Renal cortical epithelial cell (primary cell): ENCODE measurements around the gene SCNN1G. TPM values are rescaled to one million over a fixed set of nuclear protein-coding genes. Genes with fewer than 3 reads are reported as not detected.
A peak's percentile ranks its signal among the peaks of the same experiment; 100 is the strongest.
"Not testable (repeated sequence)": the region's sequence is repeated elsewhere in the genome, so short reads cannot be mapped to it uniquely, and the experiment has no call there.

Experiments
- DNase-seq: peaks from one replicate; pipeline ENCODE4 v3.0.0-alpha.2; 2011; ENCODE audit warnings: low read depth
- total RNA-seq: library from RNA; depleted of rRNA; stranded (reverse); fragments of >200 nt; gene quantifications from 2 replicates; pipeline ENCODE4 v1.2.3, GENCODE V29; 2014

The SCNN1G gene, protein sequence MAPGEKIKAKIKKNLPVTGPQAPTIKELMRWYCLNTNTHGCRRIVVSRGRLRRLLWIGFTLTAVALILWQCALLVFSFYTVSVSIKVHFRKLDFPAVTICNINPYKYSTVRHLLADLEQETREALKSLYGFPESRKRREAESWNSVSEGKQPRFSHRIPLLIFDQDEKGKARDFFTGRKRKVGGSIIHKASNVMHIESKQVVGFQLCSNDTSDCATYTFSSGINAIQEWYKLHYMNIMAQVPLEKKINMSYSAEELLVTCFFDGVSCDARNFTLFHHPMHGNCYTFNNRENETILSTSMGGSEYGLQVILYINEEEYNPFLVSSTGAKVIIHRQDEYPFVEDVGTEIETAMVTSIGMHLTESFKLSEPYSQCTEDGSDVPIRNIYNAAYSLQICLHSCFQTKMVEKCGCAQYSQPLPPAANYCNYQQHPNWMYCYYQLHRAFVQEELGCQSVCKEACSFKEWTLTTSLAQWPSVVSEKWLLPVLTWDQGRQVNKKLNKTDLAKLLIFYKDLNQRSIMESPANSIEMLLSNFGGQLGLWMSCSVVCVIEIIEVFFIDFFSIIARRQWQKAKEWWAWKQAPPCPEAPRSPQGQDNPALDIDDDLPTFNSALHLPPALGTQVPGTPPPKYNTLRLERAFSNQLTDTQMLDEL
- total RNA-seq = 0.17 TPM in 1 of 2 replicates, not detected in the other

DNA sequence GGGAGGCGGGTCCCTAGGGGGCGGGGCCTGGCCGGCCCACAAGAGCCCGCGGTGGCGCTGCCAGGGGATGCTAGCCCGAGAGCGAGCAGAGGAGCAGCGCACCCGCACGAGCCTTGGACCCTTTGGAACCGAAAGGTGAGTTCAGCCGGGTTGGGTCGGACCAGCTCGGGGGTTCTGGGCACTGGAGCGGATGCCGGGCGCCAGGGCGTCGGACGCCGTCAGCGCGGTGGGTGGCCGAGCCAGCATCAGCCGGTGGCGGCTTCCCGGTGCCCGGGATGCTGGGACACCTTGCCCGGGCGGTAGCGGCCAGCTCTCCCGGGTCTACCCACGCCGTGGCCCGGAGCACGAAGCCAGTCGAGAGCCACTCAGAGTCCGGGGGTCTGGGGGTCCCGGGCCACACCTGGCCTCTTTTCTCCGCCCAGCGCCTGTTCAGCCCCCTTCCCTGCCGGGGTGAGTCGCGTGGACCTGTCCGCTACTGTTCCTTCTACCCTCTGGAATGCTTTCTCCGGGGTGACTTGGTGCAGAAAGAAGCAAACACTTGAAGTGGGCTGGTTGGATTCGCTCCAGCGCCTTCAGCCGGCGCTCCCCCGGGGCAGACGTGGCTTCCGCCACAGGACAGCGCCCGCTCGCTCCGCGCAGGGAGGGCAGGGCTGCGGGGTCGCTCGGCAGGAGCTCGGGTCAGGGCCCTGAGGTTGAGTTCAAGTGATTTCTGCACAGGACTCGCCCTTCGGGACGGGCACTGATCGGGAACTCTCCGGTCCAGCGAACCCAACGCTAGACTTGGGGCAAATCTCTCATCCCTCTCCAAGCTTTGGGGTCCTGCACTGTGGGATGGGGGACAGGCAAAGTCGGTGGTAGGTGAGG, at the start of gene SCNN1G:
Gene SCNN1G (plus strand): TSS at position 67 of the 864 bp plus-strand sequence. CDS start 3,527 bp downstream, outside the sequence.
- peak; percentile 15 for DNase-seq

GRCh38 chr16:23132775-23133463, 49.6 kb upstream of the SCNN1G start:
- DNase-seq = no peak

DNA sequence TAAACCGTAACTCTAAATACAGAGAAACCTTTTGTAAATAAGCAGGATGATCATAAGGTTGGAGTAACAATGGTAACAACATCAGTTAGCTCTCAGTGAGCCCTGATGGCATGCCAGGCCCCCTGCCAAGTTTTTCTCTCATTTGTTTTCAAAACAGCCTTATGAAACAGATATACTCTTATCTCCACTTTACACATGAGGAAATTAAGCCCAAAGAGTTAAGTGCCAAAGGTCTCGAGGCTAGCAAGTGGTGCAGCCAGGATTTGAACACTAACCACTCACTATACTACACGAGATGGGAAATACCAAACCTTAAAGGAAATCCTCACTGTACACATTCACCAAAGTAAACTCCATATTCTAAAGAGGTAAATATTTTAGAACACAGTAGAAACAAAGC, 48.3 kb upstream of the SCNN1G start:
- no peak for DNase-seq

GRCh38 chr16:23137256-23137655, 45.3 kb upstream of the SCNN1G start:
- DNase-seq = no peak

DNA sequence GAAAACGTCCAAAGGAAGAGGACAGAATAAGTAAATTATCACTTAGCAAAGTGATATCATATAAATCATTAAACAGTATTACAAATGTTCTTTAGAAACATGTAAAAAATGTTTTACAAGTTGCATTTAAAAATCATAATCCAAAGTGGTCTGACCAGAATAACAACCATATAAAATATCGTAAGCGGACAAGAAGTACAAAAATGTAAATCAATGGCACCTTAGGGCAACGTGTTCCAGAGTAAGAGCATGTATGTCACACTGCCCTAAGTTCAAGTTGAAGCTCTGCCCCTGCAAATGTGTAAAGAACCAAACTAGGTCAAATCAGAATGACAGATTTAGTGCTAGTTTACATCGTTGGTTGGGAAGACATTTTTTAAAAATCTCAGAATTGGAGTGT, 44.7 kb upstream of the SCNN1G start:
- DNase-seq = no peak

- no peak for DNase-seq
Measured at GRCh38 chr16:23140107-23140506, 42.4 kb upstream of the SCNN1G start.

DNA sequence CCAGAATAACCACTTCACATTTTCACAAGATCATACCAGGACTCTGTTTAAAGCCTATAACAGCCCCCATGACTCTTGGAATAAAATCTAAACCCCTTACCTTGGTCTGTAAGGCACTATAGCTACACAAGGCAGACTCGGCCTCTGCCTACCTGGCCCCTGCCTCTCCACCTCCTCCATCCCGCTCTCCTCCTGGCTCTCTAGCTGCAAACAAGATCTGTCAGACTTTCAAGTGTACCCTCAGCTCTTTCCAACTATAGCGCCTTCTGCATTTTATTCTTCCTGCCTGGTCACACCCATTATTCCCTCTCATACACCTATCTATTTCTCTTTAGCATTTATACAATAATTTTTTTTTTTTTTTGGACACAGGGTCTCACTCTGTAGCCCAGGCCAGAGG, 41.5 kb upstream of the SCNN1G start:
- DNase-seq = no peak

GRCh38 chr16:23141500-23141899, 41.0 kb upstream of the SCNN1G start:
- DNase-seq = no peak

GRCh38 chr16:23141959-23142740, 40.4 kb upstream of the SCNN1G start:
- peak; percentile 57 for DNase-seq

DNA sequence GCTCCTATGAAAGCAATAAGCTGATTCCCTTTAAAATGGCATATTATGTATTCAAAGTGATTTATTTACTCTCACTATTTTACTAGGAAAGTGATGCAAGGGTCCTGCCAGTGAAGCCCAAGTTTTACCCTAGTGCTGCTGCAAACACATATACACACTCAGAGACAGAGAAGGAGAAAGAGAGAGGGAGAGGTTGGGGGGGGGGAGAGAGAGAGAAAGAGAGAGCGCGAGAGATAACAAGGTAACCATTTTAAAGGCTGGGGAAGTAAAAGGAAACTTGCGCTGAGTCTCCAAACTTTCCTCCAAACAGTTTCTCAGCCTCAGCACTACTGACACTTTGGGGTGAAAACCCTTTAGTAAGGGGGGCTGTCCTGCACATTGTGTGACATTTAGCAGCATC, 39.2 kb upstream of the SCNN1G start:
- no peak for DNase-seq

DNA sequence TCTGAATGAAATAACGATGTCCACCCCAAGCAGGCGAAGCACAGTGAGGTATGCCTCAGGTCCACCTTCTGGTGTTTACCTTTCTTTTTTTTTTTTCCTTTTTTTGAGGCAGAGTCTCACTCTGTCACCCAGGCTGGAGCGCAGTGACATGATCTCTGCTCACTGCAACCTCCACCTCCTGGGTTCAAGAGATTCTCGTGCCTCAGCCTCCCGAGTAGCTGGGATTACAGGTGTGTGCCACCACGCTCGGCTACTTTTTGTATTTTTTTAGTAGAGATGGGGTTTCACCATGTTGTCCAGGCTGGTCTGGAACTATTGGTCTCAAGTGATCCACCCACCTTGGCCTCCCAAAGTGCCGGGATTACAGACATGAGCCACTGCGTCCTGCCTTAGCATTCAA, 38.2 kb upstream of the SCNN1G start:
- not testable (repeated sequence) for DNase-seq

DNA sequence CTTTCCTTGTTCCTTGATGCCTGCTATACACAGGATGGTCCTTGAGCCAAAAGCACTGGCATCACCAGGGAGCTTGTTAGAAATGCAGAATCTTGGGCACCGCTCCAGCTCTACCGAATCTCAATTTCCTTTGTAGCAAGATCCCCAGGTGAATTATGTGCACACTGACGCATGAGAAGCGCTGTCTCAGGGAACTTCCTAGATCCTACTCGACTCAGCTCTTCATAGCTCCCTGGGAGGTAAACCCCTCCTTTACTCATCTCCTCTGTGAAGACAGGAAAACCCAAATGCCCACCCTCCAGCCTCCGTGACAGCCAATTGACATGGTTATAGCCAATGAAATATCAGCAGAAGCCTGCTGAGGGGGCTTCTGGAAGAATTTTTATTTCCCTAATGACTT, 37.4 kb upstream of the SCNN1G start:
- DNase-seq = peak; percentile 85

GRCh38 chr16:23145608-23146007, 36.9 kb upstream of the SCNN1G start:
- peak; percentile 98 for DNase-seq

DNA sequence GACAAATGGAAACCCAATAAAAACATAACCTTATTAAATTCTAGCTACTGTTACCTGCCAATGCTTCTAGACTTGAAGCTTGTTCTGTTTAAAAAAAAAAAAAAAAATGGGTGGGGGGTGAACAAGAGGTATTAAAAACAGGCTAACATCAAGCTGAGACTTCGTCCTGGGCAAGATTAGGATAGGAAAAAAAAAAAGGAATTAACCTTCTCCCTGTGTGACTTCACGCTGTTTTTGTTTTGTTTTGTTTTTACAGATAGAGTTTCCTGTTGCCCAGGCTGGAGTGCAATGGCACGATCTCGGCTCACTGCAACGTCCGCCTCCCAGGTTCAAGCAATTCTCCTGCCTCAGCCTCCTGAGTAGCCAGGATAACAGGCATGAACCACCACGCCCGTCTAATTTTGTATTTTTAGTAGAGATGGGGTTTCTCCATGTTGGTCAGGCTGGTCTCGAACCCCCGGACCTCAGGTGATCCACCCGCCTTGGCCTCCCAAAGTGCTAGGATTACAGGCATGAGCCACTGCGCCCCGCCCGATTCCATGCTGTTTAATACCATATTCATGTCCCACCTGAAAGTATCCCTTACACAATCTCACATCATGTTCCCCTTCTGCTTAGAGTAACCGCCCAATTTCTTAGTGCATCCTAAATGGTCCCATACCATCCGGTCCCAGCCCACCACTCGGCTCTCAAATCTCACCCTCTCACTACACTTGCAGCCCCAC, 35.5 kb upstream of the SCNN1G start:
- DNase-seq = peak; percentile 34

DNA sequence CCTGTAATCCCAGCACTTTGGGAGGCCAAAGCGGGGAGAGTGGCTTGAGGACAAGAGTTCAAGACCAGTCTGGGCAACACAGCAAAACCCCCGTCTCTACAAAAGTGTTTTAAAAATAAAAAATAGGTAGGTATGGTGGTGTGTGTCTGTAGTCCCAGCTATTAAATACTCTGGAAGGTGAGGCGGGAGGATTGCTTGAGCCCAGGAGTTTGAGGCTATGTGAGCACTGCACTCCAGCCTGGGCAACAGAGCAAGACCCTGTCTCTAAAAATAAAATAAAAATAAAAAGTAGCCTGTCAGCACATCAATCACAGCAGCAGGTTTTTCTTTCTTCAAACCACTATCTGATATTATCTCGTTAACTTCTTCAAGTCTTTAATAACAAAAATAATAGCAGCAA, 34.9 kb upstream of the SCNN1G start:
- DNase-seq = no peak

- no peak for DNase-seq
Measured at GRCh38 chr16:23148166-23148512, 34.4 kb upstream of the SCNN1G start.

GRCh38 chr16:23148513-23149266, 33.9 kb upstream of the SCNN1G start:
- no peak for DNase-seq

- peak; percentile 83 for DNase-seq
Measured at GRCh38 chr16:23149267-23149992, 33.1 kb upstream of the SCNN1G start, which contains the start of gene USP31. USP31 (minus strand) TSS chr16:23149452; CDS start chr16:23149270, 182 bp downstream.

GRCh38 chr16:23149993-23150364, 32.6 kb upstream of the SCNN1G start:
- DNase-seq = no peak
